HG03103 (cell line): ENCODE data around the gene SV2C.
"Not testable (repeated sequence)": the region's sequence is repeated elsewhere in the genome, so short reads cannot be mapped to it uniquely, and the experiment has no call there.

Source experiments
- ATAC-seq: cut with Tn5 transposase; IDR thresholded peaks from one replicate; pipeline ENCODE4 v1.9.1; 2021; ENCODE audit warnings: low read depth; ENCODE audit not compliant: unreplicated experiment

The SV2C gene

DNA sequence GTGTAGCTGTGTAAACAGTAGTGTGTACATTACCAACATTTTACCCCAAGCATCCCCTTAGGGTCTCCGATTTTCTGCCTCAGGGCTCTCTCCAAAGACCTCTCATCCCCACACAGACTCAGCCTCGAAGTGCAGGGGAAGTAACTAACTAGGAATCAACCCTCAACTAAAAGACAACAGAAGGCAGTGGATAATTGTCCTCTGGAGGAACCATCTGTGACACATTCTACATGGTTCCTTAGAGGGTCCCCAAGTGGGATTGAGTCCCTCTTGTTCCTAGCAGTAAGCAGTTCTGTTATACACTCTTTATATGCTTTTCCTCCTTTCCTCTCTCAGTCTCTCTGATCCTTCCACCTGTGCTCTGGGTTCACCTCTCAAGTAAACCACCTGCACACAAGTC lies 157.2 kb downstream of the SV2C start:
- ATAC-seq: no peak

DNA sequence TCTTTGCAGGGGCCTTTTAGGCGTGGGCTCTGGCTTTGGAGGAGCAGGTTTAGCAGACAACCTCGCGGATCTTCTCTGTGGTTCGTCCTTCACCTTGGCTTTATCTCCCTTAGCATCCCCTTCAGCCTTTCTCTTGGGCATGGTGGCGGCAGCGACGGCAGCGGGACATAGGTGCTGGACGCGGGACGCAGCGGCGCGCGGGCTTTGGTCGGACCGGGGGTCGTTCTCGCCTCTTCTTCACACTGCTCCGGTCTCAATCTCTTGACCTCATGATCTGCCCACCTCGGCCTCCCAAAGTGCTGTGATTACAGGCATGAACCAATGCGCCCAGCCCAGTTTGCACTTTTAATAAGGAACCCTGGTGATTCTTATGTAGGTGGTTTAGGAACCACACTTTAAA lies 159.0 kb downstream of the SV2C start:
- not testable (repeated sequence) for ATAC-seq

GRCh38 chr5:76245590-76245989 lies 162.4 kb downstream of the SV2C start:
- no peak for ATAC-seq

GRCh38 chr5:76249621-76250020 lies 166.4 kb downstream of the SV2C start:
- ATAC-seq: no peak

DNA sequence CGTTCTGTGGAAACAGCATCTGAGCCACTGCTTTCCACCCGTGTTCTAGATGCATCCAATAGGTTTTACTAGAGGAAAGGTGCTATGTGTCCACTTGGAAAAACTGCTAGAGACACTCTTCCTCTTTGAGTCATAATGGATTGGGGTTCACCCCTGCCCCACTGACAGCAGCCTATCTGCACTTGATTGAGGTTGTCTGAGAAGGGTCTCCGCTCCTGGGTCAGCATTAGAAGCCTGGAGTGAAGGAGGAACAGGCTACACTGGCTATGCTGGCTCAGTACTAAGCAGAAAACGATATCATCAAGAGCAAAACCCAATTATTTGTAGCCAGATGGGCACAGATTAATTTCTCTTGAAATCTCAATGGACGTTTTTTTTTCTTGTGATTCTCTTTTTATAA lies 167.3 kb downstream of the SV2C start:
- ATAC-seq: no peak

DNA sequence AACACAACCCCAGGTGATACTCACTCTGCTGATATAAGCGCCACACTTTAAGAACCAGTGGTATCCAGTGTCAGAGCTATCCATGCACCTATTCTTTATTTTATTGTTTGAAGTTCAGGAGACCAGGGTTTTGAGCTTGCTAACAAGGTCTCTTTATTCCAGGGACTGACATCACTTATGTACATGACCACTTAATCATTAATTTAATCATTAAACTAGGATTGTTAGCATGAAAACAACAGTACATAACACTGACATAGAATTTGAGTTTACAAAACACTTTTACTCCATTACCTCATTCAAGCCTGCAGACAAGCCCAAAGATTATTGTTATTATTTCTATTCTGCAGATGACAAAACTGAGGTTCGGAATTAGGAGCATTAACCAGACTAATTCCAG lies 168.5 kb downstream of the SV2C start:
- ATAC-seq: no peak

- ATAC-seq: no peak
Measured at GRCh38 chr5:76252437-76252836, 169.3 kb downstream of the SV2C start.

GRCh38 chr5:76256116-76256889 lies 173.1 kb downstream of the SV2C start:
- ATAC-seq: peak; percentile 65

DNA sequence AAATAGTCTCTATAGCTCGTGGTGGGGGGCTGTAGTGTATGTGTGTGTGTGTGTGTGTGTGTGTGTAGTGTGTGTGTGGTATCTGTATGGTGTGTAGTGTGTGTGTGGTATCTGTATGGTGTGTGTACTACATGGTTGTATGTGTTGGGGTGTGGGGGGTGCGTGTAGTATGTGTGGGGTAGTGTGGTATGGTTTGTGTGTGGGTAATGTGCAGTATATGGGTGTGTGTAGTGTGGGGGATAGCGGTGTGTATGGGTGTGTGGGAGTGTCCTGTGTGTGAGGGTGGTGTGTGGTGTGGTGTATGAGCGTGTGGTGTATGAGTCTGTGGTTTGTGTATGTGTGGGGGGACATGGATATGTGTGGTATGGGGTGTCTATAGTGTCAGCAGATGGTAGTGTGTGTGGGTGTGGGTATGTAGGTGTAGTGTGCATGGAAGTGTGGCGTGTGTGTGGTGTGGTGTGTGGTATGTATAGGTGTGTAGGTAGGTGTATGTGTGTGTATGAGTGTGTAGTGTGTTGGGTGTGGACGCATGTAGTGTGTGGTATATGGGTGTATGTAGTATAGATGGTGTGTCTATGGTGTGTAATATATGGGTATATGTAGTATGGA lies 174.1 kb downstream of the SV2C start:
- no peak for ATAC-seq

DNA sequence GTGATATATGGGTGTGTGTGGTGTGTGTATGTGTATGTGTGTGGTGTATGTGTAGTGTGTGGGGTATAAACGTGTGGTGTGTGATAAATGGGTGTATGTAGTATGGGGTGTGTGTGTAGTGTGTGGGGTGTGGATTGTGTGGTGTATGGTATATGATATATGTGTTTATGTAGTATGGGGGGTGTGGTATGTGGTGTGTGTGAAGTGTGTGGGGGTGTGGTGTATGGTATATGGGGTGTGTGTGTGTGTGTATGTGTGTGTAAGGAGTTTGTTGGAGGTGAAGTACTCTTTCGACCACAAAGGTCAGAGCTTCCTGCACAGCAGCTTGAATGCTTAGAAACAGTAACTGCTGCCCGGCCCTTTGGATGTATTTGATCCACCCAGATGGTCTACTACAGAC lies 174.7 kb downstream of the SV2C start:
- ATAC-seq: no peak

DNA sequence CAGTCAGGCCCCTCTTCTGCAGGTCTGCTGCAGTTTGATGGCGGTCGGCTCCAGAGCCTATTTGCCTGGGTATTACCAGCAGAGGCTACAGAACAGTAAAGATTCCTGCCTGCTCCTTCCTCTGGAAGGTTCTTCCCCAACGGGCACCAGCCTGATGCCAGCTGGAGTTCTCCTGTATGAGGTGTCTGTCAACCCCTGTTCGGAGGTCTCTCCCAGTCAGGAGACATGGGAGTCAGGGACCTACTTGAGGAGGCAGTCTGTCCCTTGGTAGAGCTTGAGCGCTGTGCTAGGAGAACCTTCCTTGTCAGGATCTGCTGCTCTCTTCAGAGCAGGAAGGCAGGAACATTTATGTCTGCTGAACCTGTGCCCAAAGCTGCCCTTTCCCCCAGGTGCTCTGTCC lies 181.5 kb downstream of the SV2C start:
- no peak for ATAC-seq

- ATAC-seq: no peak
Measured at GRCh38 chr5:76269259-76269931, 186.2 kb downstream of the SV2C start.

DNA sequence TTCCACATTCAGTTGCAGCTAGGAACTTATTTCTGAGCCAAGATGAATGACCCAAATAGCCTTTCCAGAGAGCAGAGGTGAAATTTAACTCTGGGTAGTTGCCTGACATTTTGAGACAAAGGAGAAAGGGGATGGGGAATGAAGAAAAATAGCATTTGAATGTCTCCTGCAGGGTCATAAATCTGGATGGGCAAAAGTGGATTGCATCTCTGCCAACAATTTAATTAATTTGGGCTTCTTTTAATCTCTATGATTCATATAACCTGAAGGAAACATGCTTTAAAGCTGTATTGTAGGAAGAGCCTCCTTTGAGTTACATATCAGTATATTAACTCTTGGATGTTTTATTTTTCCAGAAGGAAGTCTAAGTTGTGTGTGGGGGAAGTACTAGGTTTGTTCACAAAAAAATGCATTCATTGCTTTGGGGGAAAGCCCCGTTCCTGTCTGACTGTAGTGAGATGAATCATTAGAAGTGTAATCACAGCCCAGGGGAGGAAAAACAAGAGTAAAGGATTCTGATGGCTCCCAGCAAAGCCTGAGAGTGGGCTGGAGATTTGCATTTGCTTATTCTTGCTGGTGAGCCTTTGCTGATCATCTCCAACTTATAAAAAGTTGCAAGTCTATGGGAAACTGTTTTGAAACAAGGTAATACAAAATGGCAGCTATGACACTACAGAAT lies 186.9 kb downstream of the SV2C start:
- no peak for ATAC-seq

DNA sequence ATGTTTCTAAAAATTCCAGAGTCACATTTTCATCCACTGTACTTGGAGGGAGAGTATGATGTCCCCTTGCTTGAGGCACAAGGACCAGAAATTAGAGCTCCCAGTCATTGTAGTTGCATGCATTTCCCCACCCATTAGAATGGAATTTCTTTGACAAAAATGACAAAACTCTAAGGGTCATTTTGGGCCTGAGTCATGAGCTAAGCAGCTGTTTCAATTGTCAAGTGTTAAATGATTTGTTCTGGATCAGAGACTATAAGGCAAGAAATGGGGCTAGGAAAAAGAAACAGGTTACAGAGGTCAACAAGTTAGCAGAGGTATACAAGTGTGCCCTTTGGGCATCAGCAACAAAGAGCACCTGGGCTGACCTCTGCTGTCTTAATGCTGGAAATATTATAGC lies 188.7 kb downstream of the SV2C start:
- ATAC-seq: no peak

- no peak for ATAC-seq
Measured at GRCh38 chr5:76273206-76273885, 190.2 kb downstream of the SV2C start.

DNA sequence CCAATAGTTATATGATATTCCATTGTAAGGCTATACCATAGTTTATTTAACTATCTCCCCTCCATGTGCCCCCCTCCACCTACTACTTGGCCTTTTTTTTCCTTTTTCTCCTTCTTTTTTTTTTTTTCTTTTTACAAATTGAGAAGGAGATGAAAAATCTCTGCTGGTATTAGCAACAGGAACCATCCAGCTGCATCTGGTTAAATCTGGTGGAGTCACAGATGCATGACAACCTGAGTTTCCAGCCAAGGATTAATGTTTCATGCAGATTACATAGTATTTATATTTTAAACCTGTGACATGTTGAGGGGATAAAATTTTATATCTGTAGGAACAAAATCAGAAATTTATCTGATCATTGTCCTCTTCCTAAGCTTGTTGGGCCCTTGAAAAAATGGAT lies 191.4 kb downstream of the SV2C start:
- ATAC-seq: no peak

- ATAC-seq: no peak
Measured at GRCh38 chr5:76277736-76278135, 194.6 kb downstream of the SV2C start.

DNA sequence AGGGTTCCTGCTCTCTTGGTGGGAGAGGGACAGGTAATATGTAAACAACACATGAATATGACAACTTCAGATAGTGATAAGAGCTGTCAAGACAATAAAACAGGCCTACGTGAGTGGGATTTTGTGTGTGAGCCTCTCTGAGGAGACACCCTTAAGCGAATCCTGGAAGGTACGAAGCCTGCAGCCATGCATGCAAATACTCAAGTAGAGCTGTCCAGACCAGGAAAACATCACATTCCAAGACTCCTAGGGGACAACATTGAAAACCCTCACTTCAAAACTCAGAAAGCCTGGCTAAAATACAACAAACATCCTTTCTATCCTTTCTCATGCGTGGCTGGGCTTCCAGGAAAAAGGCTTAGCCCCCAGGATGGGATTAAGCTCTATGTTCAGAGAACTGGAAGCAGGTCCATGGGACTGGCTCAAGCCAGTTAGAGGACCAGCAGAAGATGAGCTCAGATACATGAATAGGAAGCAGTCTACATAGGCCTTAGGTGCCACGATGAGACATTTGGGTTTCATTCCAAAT lies 195.1 kb downstream of the SV2C start:
- ATAC-seq: no peak

DNA sequence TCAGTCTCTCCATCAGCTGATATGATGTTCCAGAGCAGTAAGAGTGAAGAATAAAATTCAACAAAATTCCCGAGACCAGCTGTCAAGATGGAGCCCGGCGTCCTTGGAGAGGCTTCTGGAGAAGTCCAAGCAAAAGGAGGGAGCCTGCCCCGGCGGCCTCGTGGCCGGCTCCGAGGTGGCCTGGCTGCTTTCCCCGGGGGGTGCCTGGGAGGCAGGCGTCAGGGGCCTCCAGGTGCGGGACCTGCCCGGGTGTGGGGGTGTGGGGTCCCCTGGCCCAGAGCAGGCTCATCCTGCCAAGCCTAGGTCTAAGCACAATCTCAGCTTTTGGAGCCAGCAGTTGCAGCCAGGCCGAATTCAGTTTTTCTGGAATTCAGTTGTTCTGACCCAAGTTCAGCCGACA lies 197.3 kb downstream of the SV2C start:
- ATAC-seq: no peak

GRCh38 chr5:76283670-76284069 lies 200.5 kb downstream of the SV2C start:
- ATAC-seq: no peak

- no peak for ATAC-seq
Measured at GRCh38 chr5:76289692-76290091, 206.5 kb downstream of the SV2C start.
